H1 (cell line): ENCODE results near the gene CPXM2. TPM values are rescaled to one million over a fixed set of nuclear protein-coding genes. Genes with fewer than 3 reads are reported as not detected.

Experiments
- CTCF ChIA-PET: fragments of 300-600 bp; sonication (Branson Sonifier 250); formaldehyde crosslinking; loops from one replicate; lab custom pipeline; 2021; ENCODE audit not compliant: partially characterized antibody; lab: Charles Lee
- POLR2A ChIA-PET: fragments of 300-600 bp; sonication (Branson Sonifier 250); formaldehyde crosslinking; loops from one replicate; lab custom pipeline; 2021; ENCODE audit warnings: inconsistent platforms; ENCODE audit not compliant: partially characterized antibody; lab: Charles Lee
- DNase-seq, 2 experiments: peaks; one replicate each; pipeline versions ENCODE4 v3.0.0 to v3.0.0-alpha.2; 2010 to 2022; ENCODE audit warnings: low spot score in 2 of 2, low read depth in 1 of 2, mixed read lengths in 1 of 2
- FAIRE-seq: peaks from 2 replicates; lab custom pipeline; 2011; peaks lifted over from hg19 to GRCh38; lab: Jason Lieb, UNC
- H2AFZ ChIP-seq: 2 replicates; pipeline ENCODE4 v1.8.1; 2012; ENCODE audit warnings: low read length, inconsistent platforms
- H2AK5ac ChIP-seq: 2 replicates; pipeline ENCODE4 v1.6.1; 2013; ENCODE audit warnings: low read depth, low read length
- H2BK120ac ChIP-seq: replicated peaks from 2 replicates; pipeline ENCODE3; 2013; ENCODE audit warnings: low read depth, low read length, inconsistent platforms
- H2BK12ac ChIP-seq: 2 replicates; pipeline ENCODE4 v1.6.1; 2013; ENCODE audit warnings: low read depth, low read length
- H2BK15ac ChIP-seq: 2 replicates; pipeline ENCODE4 v1.6.1; 2013; ENCODE audit warnings: low read length
- H2BK20ac ChIP-seq: 2 replicates; pipeline ENCODE4 v1.6.1; 2013; ENCODE audit warnings: low read length
- H2BK5ac ChIP-seq: 2 replicates; pipeline ENCODE4 v1.6.1; 2013; ENCODE audit warnings: low read depth, low read length
- H3K14ac ChIP-seq: 2 replicates; pipeline ENCODE4 v1.6.1; 2013; ENCODE audit warnings: inconsistent platforms; ENCODE audit not compliant: insufficient read length
- H3K18ac ChIP-seq: 2 replicates; pipeline ENCODE4 v1.6.1; 2013; ENCODE audit warnings: low read length; ENCODE audit errors: extremely low read depth
- H3K23ac ChIP-seq: 2 replicates; pipeline ENCODE4 v1.6.1; 2013; ENCODE audit warnings: inconsistent platforms; ENCODE audit not compliant: insufficient read length
- H3K23me2 ChIP-seq: 2 replicates; pipeline ENCODE4 v1.6.1; 2013; ENCODE audit warnings: low read depth, low read length
- H3K27ac ChIP-seq: 2 replicates; pipeline ENCODE4 v1.6.1; 2011; ENCODE audit warnings: low read depth, low read length, inconsistent platforms
- H3K27me3 ChIP-seq, 4 experiments: replicated peaks in 1 of 4; 1 replicate in 1 of 4; 2 replicates in 3 of 4; pipeline versions ENCODE4 v1.6.1 to v1.8.1; 2011 to 2013; ENCODE audit warnings: low read length in 3 of 4, mild to moderate bottlenecking in 3 of 4, inconsistent platforms in 2 of 4, mixed read lengths in 2 of 4, moderate library complexity in 1 of 4; ENCODE audit not compliant: control insufficient read depth in 3 of 4, insufficient read depth in 3 of 4; ENCODE audit errors: extremely low read depth in 1 of 4
- H3K36me3 ChIP-seq, 4 experiments: 2 replicates each; pipeline versions ENCODE4 v1.6.1 to v1.8.1; 2011 to 2013; ENCODE audit warnings: mild to moderate bottlenecking in 4 of 4, low read length in 3 of 4, moderate library complexity in 2 of 4, control low read depth in 1 of 4, inconsistent platforms in 1 of 4; ENCODE audit not compliant: insufficient read depth in 4 of 4, control insufficient read depth in 2 of 4
- H3K4ac ChIP-seq: replicated peaks from 2 replicates; pipeline ENCODE3; 2013; ENCODE audit warnings: low read length, low read depth, mixed read lengths, inconsistent platforms; ENCODE audit not compliant: insufficient read length
- H3K4me1 ChIP-seq, 4 experiments: replicated peaks in 1 of 4; 1 replicate in 1 of 4; 2 replicates in 3 of 4; pipeline versions ENCODE4 v1.6.1 to v1.8.1; 2011 to 2013; ENCODE audit warnings: low read length in 3 of 4, inconsistent platforms in 2 of 4, mixed read lengths in 1 of 4; ENCODE audit not compliant: insufficient read depth in 4 of 4, control insufficient read depth in 3 of 4
- H3K4me2 ChIP-seq, 2 experiments: 2 replicates each; pipeline versions ENCODE4 v1.6.1 to v1.8.1; 2011 to 2013; ENCODE audit warnings: low read depth in 2 of 2, low read length in 2 of 2, control low read depth in 1 of 2, inconsistent platforms in 1 of 2, mild to moderate bottlenecking in 1 of 2; ENCODE audit not compliant: insufficient read depth in 1 of 2
- H3K4me3 ChIP-seq, 4 experiments: fragments of 200-600, 300-600 bp in 1 of 4; sonication (generic), shearing (Covaris generic), sonication (Bioruptor Twin) in 1 of 4; 2 replicates each; pipeline versions ENCODE4 v1.5.1 to v1.8.1; 2011 to 2016; ENCODE audit warnings: low read length in 4 of 4, low read depth in 3 of 4, control low read depth in 2 of 4, inconsistent platforms in 2 of 4, mild to moderate bottlenecking in 2 of 4, mixed read lengths in 1 of 4, moderate library complexity in 1 of 4; ENCODE audit not compliant: insufficient read depth in 2 of 4; ENCODE audit errors: extremely low read depth in 1 of 4
- H3K56ac ChIP-seq: replicated peaks from 2 replicates; pipeline ENCODE3; 2013; ENCODE audit warnings: low read depth, mild to moderate bottlenecking, mixed read lengths, low read length, inconsistent platforms; ENCODE audit not compliant: insufficient read length
- H3K79me1 ChIP-seq: 2 replicates; pipeline ENCODE4 v1.6.1; 2013; ENCODE audit warnings: low read depth, low read length, control low read depth
- H3K79me2 ChIP-seq, 2 experiments: 2 replicates each; pipeline versions ENCODE4 v1.6.1 to v1.8.1; 2012 to 2013; ENCODE audit warnings: low read length in 2 of 2, mild to moderate bottlenecking in 2 of 2, inconsistent platforms in 1 of 2; ENCODE audit not compliant: insufficient read depth in 2 of 2, control insufficient read depth in 1 of 2
- H3K9ac ChIP-seq, 4 experiments: replicated peaks in 1 of 4; 1 replicate in 1 of 4; 2 replicates in 3 of 4; pipeline versions ENCODE4 v1.6.1 to v1.8.1; 2011 to 2013; ENCODE audit warnings: low read depth in 3 of 4, low read length in 3 of 4, control low read depth in 2 of 4, mild to moderate bottlenecking in 2 of 4, moderate library complexity in 2 of 4, inconsistent platforms in 1 of 4; ENCODE audit errors: extremely low read depth in 1 of 4
- H3K9me3 ChIP-seq, 2 experiments: 2 replicates each; pipeline versions ENCODE4 v1.6.1 to v1.8.1; 2012 to 2013; ENCODE audit warnings: mild to moderate bottlenecking in 2 of 2, moderate library complexity in 2 of 2, control low read depth in 1 of 2, inconsistent platforms in 1 of 2, low read depth in 1 of 2, low read length in 1 of 2, mixed read lengths in 1 of 2; ENCODE audit not compliant: insufficient read depth in 2 of 2
- H4K20me1 ChIP-seq, 2 experiments: replicated peaks in 1 of 2; 2 replicates each; pipeline versions ENCODE3 to v1.8.1; 2011 to 2013; ENCODE audit warnings: inconsistent platforms in 2 of 2, low read length in 2 of 2, mild to moderate bottlenecking in 1 of 2; ENCODE audit not compliant: insufficient read depth in 2 of 2, control insufficient read depth in 1 of 2
- H4K5ac ChIP-seq: 2 replicates; pipeline ENCODE4 v1.6.1; 2013; ENCODE audit warnings: low read length, low read depth, mixed read lengths, inconsistent platforms; ENCODE audit not compliant: insufficient read length
- H4K8ac ChIP-seq: 2 replicates; pipeline ENCODE4 v1.8.0; 2013; ENCODE audit warnings: mild to moderate bottlenecking, moderate library complexity, low read length, inconsistent platforms; ENCODE audit not compliant: insufficient read depth; ENCODE audit errors: extremely low read depth
- H4K91ac ChIP-seq: replicated peaks from 2 replicates; pipeline ENCODE3; 2013; ENCODE audit warnings: low read length, mixed read lengths, inconsistent platforms; ENCODE audit not compliant: insufficient read length
- MAFK ChIP-seq: IDR thresholded peaks from 2 replicates; pipeline ENCODE4 v1.6.1; 2012; ENCODE audit warnings: low read depth, mild to moderate bottlenecking, improper control_type of control experiment, low read length
- TAF7 ChIP-seq: optimal IDR thresholded peaks from 2 replicates; pipeline ENCODE3; 2011; ENCODE audit warnings: low read depth, mild to moderate bottlenecking, inconsistent platforms, low read length, moderate library complexity, borderline replicate concordance
- TEAD4 ChIP-seq: IDR thresholded peaks from 2 replicates; pipeline ENCODE4 v1.6.1; 2012; ENCODE audit warnings: low read depth, low read length, inconsistent platforms, mixed read lengths
- WGBS, 2 experiments: shearing (Covaris generic) in 1 of 2; methylation state at CpG; one replicate each; pipeline versions ENCODE4 v1.1.6 to v1.1.7; 2013 to 2015; ENCODE audit warnings: low lambda C conversion rate in 2 of 2, mixed read lengths in 2 of 2, inconsistent platforms in 1 of 2, low coverage in 1 of 2, missing lambda C conversion rate in 1 of 2; ENCODE audit not compliant: insufficient replicate concordance in 2 of 2, insufficient coverage in 1 of 2, insufficient read length in 1 of 2; ENCODE audit errors: extremely low coverage in 1 of 2, missing lambda C conversion rate in 1 of 2; 5-methylcytosine and 5-hydroxymethylcytosine counted together
- polyA plus RNA-seq, 7 experiments: library from polyadenylated mRNA; depleted of rRNA in 3 of 7; stranded (reverse) in 5 of 7; unstranded in 2 of 7; fragments of >200 nt in 5 of 7; fragments of 200-250 nt in 2 of 7; gene quantifications; 1 replicate in 5 of 7; 2 replicates in 1 of 7; 4 replicates in 1 of 7; pipeline versions ENCODE4 v1.2.1 to v1.2.3, GENCODE V29; 2011 to 2013; ENCODE audit warnings: missing spikeins in 2 of 7, mixed read lengths in 2 of 7
- total RNA-seq: library from RNA; stranded (reverse); fragmentation: NEBNext Ultra II Directional; extraction: Animal tissue kit (Norgen Biotek cat#: 25700); gene quantifications from 2 replicates; pipeline ENCODE4 v1.2.1, GENCODE V29; 2021

Gene CPXM2
- total and polyA plus RNA-seq, 2 of the 8 experiments (the other 6 are each of a cell fraction or from before 2014, with no cell fraction given), result 2.4 to 2.9 TPM

DNA sequence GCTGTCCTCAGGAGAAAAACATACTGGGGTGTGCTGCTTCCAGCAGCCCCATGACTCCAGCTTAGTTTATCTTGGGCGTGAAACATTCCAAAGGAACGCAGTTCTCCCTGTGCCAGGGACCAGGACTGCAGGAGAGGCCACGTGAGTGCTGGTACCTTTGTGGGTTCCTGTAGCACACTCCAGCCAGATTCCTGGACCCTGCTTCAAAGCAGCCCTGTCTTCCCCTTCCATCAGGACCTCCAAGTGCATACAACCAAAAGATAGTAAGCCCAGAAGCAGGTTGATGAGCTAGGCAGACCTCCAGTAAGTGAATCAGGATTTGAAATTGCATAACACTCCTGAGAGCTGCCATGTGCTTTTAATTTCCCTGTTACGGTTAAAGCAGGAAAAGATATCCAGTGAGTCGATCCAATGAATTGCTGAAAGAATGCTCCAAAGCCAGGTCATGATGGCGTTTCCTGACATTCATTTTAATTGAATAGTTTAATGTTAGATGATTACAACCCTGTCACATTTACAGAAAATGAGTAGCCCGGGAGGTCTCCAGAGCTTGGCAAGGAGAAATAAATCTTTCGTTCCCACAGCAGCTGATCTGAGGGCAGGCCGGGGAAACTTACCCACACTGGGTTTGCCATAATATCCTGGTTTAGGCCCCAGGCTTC, 38.9 kb upstream of the CPXM2 start:
- no peak overlapping the region for H4K5ac ChIP-seq
- no peak overlapping the region for H3K56ac ChIP-seq
- no peak overlapping the region for H2BK120ac ChIP-seq
- H2BK15ac ChIP-seq, result no peak overlapping the region
- H4K20me1 ChIP-seq, result no peaks in the 10 kb centered on the region
- no peak overlapping the region for H2BK5ac ChIP-seq
- FAIRE-seq (no peak), DNase-seq (no peak)
- no peak overlapping the region for H2AK5ac ChIP-seq
- ChIA-PET POLR2A (no interaction called here), CTCF (interaction anchor here (1.4 kb wide), 1 partner anchor 22 kb away, joined by 3 read pairs; no protein-coding TSS in a partner anchor)
- H3K4me3 ChIP-seq, result no peak overlapping the region
- peaks cover under 1% of the 10 kb centered on the region; the same call in 1 of the 2 replicates for H3K23me2 ChIP-seq
- no peak overlapping the region for H4K8ac ChIP-seq
- no peak overlapping the region for H3K14ac ChIP-seq
- no peak overlapping the region for H3K27ac ChIP-seq
- H3K79me2 ChIP-seq, result no peaks in the 10 kb centered on the region
- H3K4me2 ChIP-seq, result no peak overlapping the region
- no peak overlapping the region for H4K91ac ChIP-seq
- H3K23ac ChIP-seq, result no peak overlapping the region
- no peak overlapping the region for H3K4ac ChIP-seq
- H2AFZ ChIP-seq, result no peak overlapping the region
- no peak overlapping the region for H3K18ac ChIP-seq
- H3K9ac ChIP-seq, result no peak overlapping the region
- H3K36me3 ChIP-seq, result no peaks in the 10 kb centered on the region
- no peaks in the 10 kb centered on the region for H3K79me1 ChIP-seq
- peaks cover 17 to 30% of the 10 kb centered on the region in 2 experiments; a peak in 2 of 4 replicates for H3K9me3 ChIP-seq
- H3K4me1 ChIP-seq, result no peaks in the 10 kb centered on the region
- WGBS, 2 experiments, result 90% methylated on average over 9 of the region's 9 CpGs; no CpG with 5 or more reads in 1 of the 2 experiments
- no peak overlapping the region for H2BK12ac ChIP-seq
- no peak overlapping the region for H2BK20ac ChIP-seq
- TF ChIP-seq TAF7 (no peak), TEAD4 (no peak), MAFK (no peak)
- no peaks in the 10 kb centered on the region; a peak in 1 of 7 replicates for H3K27me3 ChIP-seq
